Fibroblast of skin of back (primary cell): ENCODE measurements around the gene TAS1R2.

Experiments
- DNase-seq: peaks from one replicate; pipeline ENCODE4 v3.0.0-alpha.2; 2013

Gene TAS1R2

GRCh38 chr1:18796950-18797349, 62.5 kb downstream of the TAS1R2 start:
- DNase-seq, result no peak

GRCh38 chr1:18795002-18795689, 64.3 kb downstream of the TAS1R2 start:
- DNase-seq, result no peak

GRCh38 chr1:18794561-18794960, 64.9 kb downstream of the TAS1R2 start:
- DNase-seq, result no peak

DNA sequence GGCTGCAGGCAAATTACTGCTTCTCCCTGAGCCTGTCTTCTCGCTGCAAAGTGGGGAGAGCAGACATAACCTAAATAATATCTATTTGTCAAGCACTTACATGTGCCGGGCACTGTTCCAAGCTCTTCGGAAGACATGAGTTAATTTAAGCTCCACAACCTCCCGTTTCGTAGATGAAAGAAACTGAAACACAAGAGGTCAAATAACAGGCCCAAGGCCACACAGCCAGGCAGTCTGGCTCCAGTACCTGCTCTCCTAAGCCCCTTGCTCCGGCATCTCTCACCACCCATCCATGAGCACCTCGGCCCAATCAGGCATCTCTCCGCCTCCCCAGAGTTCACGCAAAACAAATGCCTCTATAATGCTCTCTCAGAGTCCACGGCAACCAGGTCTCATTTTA, 65.4 kb downstream of the TAS1R2 start:
- no peak for DNase-seq

DNA sequence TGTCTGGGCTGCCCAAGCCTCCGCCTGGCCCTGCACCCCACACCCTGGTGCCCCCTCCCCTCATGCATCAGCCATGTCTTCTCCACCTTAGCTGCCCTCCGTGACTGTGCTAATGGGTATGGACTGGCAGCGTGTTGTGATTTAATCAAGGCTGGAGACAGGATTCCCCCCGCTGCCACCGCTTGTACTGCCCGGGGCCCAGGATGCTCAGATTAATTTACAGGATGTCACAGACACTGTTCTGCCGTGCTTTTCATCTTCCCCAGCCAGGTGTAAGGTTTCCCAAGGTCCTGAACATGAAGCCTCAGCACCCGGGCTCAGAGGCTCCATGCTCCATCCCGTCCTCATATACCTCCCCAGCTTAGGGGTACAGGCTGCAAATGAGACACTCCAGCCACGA, 66.3 kb downstream of the TAS1R2 start:
- no peak for DNase-seq

DNA sequence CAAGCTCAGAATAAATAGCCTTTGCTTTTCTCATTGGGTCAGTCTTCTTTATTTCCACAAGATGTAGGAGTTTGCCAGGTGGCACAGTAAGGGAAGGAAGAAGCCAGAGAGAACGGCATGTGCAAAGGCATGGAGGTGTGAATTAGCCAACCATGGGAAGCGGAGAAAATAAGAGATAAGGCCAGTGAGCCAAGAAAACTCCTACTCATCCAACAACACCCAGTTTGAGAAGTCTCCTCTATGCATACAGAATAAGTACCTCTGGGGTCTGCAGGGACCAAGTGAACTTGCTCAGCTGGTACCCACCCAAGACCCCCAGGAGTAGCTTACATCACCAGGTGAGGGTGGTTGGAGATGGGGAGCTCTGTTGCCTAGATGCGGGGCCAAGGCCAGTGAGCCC, 66.7 kb downstream of the TAS1R2 start:
- no peak for DNase-seq
